Measurements from ENCODE around the gene PHLPP2.
A peak's percentile ranks its signal among the peaks of the same experiment; 100 is the strongest.

The PHLPP2 gene

DNA sequence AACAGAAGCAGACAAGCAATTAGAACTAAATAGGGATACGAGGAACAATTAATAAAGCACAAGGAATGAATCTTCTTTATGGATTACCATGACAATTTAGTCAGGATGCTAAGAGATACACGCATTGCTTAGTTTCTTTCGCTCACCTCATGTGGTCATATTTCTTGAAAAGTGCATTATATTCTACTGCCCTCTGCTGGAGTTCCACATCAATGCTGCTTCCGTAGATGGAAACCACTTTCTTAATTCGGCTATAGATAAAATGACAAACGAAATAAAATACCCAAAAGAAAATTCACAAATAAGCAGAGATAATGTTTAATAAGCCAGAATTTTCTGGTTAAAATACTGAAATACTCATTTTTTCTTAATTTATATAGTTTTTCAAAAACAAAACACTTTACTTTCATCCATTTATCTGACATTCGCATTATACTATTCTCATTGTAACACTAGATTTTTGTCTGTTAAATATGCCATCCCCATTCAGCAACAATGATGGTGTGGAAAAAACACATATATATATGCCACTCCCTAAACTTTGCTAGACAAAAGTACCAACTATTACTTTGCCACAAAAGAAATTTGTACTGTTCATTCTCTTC, 22.0 kb upstream of the PHLPP2 start:
- Histone ChIP-seq H3K27me3 (ENCODE audit: control insufficient read depth in 1 of 2, insufficient read depth in 2 of 2, low read length in 2 of 2) (no peaks in the 10 kb centered on the region), H3K4me1 (ENCODE audit: control insufficient read depth in 1 of 2, insufficient read depth in 2 of 2, low read length in 2 of 2) (no peaks in the 10 kb centered on the region), H3K4me3 (ENCODE audit: low read depth in 1 of 2, low read length in 2 of 2) (no peak overlapping the region), H3K27ac (ENCODE audit: low read depth, low read length) (no peak overlapping the region), H3K9ac (ENCODE audit: low read depth in 1 of 2, low read length in 2 of 2) (no peak overlapping the region), H3K9me3 (ENCODE audit: control insufficient read depth in 1 of 2, low read length in 2 of 2) (no peaks in the 10 kb centered on the region), H3K36me3 (ENCODE audit: control insufficient read depth in 1 of 2, insufficient read depth in 2 of 2, low read length in 2 of 2) (peaks cover 31 to 70% of the 10 kb centered on the region in 2 donors)

DNA sequence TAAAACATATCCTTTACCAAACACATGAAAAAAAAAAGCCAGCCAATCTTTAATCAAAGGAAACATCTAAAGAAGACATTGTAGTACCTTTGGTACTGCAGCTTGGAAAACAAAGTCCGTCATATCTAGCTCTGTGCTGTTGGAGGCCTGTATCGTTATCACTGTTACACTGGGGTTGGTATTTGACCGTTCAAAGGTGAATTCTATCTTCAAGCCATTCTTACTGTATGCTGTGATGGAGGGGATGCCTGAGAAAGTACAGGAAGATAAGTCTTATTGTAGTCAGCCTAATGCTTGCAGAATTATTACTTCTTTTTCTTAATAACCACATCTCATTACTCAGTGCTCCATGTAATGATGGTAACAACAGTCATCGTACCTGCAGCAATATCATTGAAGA, 14.4 kb upstream of the PHLPP2 start:
- H3K36me3 ChIP-seq (ENCODE audit: control insufficient read depth in 1 of 2, insufficient read depth in 2 of 2, low read length in 2 of 2) = peaks cover 18 to 65% of the 10 kb centered on the region in 2 donors
- H3K9ac ChIP-seq (ENCODE audit: low read depth in 1 of 2, low read length in 2 of 2) = no peak overlapping the region

DNA sequence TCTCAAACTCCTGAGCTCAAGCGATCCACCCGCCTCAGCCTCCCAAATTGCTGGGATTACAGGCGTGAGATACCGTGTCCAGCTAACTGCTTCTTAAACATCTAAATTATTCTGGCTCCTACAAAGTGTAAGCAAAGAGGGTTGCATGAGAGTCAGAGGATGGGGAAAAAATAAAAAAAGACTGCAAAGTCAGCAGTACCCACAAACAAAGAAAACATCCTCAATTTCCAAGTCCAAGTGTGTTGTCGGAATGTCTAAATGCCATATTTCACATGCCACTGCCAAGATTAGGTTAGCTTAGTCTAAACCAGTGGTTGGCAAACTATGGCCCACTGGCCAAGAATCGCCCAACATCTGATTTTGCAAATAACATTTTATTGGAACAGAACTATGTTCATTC, 13.0 kb upstream of the PHLPP2 start:
- H3K36me3 ChIP-seq (ENCODE audit: control insufficient read depth in 1 of 2, insufficient read depth in 2 of 2, low read length in 2 of 2) = peaks cover 29 to 67% of the 10 kb centered on the region in 2 donors
- H3K9me3 ChIP-seq (ENCODE audit: control insufficient read depth in 1 of 2, low read length in 2 of 2) = no peaks in the 10 kb centered on the region
- peaks cover 3 to 11% of the 10 kb centered on the region in 2 donors for H3K4me1 ChIP-seq (ENCODE audit: control insufficient read depth in 1 of 2, insufficient read depth in 2 of 2, low read length in 2 of 2)
- no peak overlapping the region for H3K4me3 ChIP-seq (ENCODE audit: low read depth in 1 of 2, low read length in 2 of 2)
- H3K27me3 ChIP-seq (ENCODE audit: control insufficient read depth in 1 of 2, insufficient read depth in 2 of 2, low read length in 2 of 2) = no peaks in the 10 kb centered on the region
- no peak overlapping the region for H3K9ac ChIP-seq (ENCODE audit: low read depth in 1 of 2, low read length in 2 of 2)
- no peak overlapping the region for H3K27ac ChIP-seq (ENCODE audit: low read depth, low read length)

More for the DNA sequence above, 14.4 kb upstream of the PHLPP2 start:
- Histone ChIP-seq H3K4me3 (ENCODE audit: low read depth in 1 of 2, low read length in 2 of 2) (no peak overlapping the region), H3K9me3 (ENCODE audit: control insufficient read depth in 1 of 2, low read length in 2 of 2) (no peaks in the 10 kb centered on the region), H3K27ac (ENCODE audit: low read depth, low read length) (no peak overlapping the region), H3K27me3 (ENCODE audit: control insufficient read depth in 1 of 2, insufficient read depth in 2 of 2, low read length in 2 of 2) (no peaks in the 10 kb centered on the region), H3K4me1 (ENCODE audit: control insufficient read depth in 1 of 2, insufficient read depth in 2 of 2, low read length in 2 of 2) (peaks cover 3 to 11% of the 10 kb centered on the region in 2 donors)

DNA sequence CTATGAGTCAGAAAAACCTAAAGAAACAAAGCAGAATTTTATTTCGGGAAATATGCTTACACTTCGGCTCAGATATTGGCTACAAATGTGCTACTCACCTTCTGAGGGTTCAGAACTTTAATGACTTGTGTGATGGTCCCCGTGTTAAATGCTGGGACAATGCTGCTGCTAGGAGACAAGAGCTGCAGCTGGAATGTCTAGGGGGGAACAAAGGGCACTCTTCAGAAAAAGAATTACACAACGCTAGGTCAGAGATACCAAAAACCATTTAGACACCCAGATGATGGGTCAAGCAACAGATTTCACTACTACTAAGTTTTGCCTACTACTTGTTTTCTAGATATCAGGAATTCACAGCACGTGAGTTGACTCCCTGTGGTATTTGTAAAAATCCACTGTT, 10.0 kb upstream of the PHLPP2 start:
- Histone ChIP-seq H3K27ac (ENCODE audit: low read depth, low read length) (no peak overlapping the region), H3K4me3 (ENCODE audit: low read depth in 1 of 2, low read length in 2 of 2) (no peak overlapping the region), H3K36me3 (ENCODE audit: control insufficient read depth in 1 of 2, insufficient read depth in 2 of 2, low read length in 2 of 2) (peaks cover 31 to 78% of the 10 kb centered on the region in 2 donors)

DNA sequence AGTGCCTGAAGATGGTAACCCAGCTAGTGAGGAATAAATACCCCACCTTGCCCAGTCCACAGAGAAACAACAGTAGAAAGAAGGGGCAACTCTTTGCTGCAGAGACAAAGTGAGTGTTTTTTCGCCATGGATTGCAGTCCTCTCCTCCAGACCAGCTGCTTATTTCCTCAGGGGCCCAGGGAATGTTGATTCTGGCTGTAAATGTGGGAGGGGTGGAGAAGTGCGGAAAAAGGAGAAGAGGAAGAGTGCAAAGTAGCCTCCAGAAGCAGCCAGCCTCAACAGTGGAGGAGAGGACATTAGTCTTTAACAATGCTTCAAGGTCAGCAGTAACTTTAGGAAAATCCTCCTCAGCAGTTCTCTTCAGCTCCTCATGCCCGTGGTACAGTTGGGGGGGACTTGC, 8.1 kb upstream of the PHLPP2 start:
- no peak overlapping the region for H3K9ac ChIP-seq (ENCODE audit: low read depth in 1 of 2, low read length in 2 of 2)
- H3K27me3 ChIP-seq (ENCODE audit: control insufficient read depth in 1 of 2, insufficient read depth in 2 of 2, low read length in 2 of 2) = no peaks in the 10 kb centered on the region
- H3K4me3 ChIP-seq (ENCODE audit: low read depth in 1 of 2, low read length in 2 of 2) = no peak overlapping the region
- no peak overlapping the region for H3K27ac ChIP-seq (ENCODE audit: low read depth, low read length)
- H3K4me1 ChIP-seq (ENCODE audit: control insufficient read depth in 1 of 2, insufficient read depth in 2 of 2, low read length in 2 of 2) = peaks cover 6% of the 10 kb centered on the region in 2 donors
- peaks cover 20 to 63% of the 10 kb centered on the region in 2 donors for H3K36me3 ChIP-seq (ENCODE audit: control insufficient read depth in 1 of 2, insufficient read depth in 2 of 2, low read length in 2 of 2)
- no peaks in the 10 kb centered on the region for H3K9me3 ChIP-seq (ENCODE audit: control insufficient read depth in 1 of 2, low read length in 2 of 2)

More for the DNA sequence above, 10.0 kb upstream of the PHLPP2 start:
- no peak overlapping the region for H3K9ac ChIP-seq (ENCODE audit: low read depth in 1 of 2, low read length in 2 of 2)
- no peaks in the 10 kb centered on the region for H3K9me3 ChIP-seq (ENCODE audit: control insufficient read depth in 1 of 2, low read length in 2 of 2)
- peaks cover 3 to 11% of the 10 kb centered on the region in 2 donors for H3K4me1 ChIP-seq (ENCODE audit: control insufficient read depth in 1 of 2, insufficient read depth in 2 of 2, low read length in 2 of 2)
- H3K27me3 ChIP-seq (ENCODE audit: control insufficient read depth in 1 of 2, insufficient read depth in 2 of 2, low read length in 2 of 2) = no peaks in the 10 kb centered on the region

DNA sequence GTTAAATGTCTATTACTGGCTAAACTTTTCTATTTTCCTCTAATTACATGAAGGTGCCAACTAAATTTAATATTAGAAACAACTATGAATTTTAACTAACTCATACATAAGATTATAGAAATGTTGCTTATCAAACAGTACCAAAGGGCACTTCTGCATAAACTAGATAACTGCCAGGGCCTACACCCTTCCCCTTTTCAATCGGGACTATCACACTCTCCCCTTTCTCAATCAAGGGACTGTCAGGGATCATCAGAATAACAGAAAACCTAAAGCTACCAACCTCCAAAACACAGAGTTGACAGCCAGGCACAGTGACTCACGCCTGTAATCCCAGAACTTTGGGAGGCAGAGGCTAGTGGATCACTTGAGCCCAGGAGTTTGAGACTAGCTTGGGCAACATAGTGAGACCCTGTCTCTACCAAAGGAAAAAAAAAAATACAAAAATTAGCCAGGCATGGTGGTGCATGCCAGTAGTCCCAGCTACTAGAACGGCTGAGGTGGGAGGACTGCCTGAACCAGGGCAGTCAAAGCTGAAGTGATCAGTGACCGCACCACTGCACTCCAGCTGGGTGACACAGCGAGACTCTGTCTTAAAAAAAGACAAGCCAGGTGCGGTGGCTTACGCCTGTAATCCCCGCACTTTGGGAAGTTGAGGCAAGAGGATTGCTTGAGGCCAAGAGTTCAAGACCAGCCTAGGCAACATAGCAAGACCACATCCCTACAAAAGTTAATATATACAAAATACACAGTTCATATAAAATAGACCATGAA, 3.2 kb upstream of the PHLPP2 start:
- Histone ChIP-seq H3K4me3 (ENCODE audit: low read depth in 1 of 2, low read length in 2 of 2) (no peak overlapping the region), H3K27ac (ENCODE audit: low read depth, low read length) (no peak overlapping the region), H3K9me3 (ENCODE audit: control insufficient read depth in 1 of 2, low read length in 2 of 2) (no peaks in the 10 kb centered on the region), H3K27me3 (ENCODE audit: control insufficient read depth in 1 of 2, insufficient read depth in 2 of 2, low read length in 2 of 2) (no peaks in the 10 kb centered on the region), H3K9ac (ENCODE audit: low read depth in 1 of 2, low read length in 2 of 2) (no peak overlapping the region), H3K4me1 (ENCODE audit: control insufficient read depth in 1 of 2, insufficient read depth in 2 of 2, low read length in 2 of 2) (peaks cover 27 to 28% of the 10 kb centered on the region in 2 donors), H3K36me3 (ENCODE audit: control insufficient read depth in 1 of 2, insufficient read depth in 2 of 2, low read length in 2 of 2) (peaks cover 10 to 28% of the 10 kb centered on the region in 2 donors)

DNA sequence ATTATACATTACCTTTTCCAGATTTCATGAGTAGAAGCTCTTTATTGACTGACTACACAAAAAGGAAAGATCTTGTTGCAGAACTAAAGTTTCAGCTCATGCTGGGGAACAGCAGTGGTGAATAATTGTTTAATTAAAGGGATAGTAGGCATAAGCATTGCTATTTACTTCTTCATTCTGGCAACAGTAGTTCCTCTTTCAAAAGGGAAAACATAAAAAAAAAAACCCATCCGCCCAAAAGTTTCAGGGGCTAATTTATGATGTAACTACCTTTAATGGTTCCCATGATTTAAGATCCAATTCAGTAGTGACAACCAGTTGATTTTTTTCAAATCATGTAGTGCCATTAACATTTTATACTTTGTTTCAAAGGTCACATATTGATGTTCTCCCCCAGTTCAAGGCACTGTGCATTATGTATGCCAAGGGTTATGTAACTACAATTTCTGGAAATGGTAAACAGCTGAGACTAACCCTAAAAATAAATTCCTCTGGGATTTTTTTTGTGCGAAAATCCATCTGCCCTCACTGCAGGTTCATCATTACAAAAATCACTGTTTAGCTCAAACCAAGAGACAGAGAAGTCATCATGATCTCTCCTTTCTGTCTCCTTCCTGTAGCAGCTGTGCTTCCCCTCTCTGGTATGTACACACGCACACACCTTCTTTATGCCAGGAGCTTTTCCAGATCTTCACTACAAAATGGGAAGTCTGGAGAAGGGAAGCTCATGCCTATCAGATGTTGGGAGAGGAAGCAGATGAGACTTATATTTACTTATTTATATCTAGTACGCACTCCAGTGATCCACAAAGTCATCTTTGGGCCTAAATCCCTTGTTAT, 2.2 kb upstream of the PHLPP2 start:
- Histone ChIP-seq H3K27ac (ENCODE audit: low read depth, low read length) (no peak overlapping the region), H3K9ac (ENCODE audit: low read depth in 1 of 2, low read length in 2 of 2) (no peak overlapping the region), H3K36me3 (ENCODE audit: control insufficient read depth in 1 of 2, insufficient read depth in 2 of 2, low read length in 2 of 2) (peaks cover 3 to 17% of the 10 kb centered on the region in 2 donors), H3K4me3 (ENCODE audit: low read depth in 1 of 2, low read length in 2 of 2) (no peak overlapping the region), H3K27me3 (ENCODE audit: control insufficient read depth in 1 of 2, insufficient read depth in 2 of 2, low read length in 2 of 2) (no peaks in the 10 kb centered on the region), H3K9me3 (ENCODE audit: control insufficient read depth in 1 of 2, low read length in 2 of 2) (no peaks in the 10 kb centered on the region), H3K4me1 (ENCODE audit: control insufficient read depth in 1 of 2, insufficient read depth in 2 of 2, low read length in 2 of 2) (peaks cover 27 to 32% of the 10 kb centered on the region in 2 donors)

DNA sequence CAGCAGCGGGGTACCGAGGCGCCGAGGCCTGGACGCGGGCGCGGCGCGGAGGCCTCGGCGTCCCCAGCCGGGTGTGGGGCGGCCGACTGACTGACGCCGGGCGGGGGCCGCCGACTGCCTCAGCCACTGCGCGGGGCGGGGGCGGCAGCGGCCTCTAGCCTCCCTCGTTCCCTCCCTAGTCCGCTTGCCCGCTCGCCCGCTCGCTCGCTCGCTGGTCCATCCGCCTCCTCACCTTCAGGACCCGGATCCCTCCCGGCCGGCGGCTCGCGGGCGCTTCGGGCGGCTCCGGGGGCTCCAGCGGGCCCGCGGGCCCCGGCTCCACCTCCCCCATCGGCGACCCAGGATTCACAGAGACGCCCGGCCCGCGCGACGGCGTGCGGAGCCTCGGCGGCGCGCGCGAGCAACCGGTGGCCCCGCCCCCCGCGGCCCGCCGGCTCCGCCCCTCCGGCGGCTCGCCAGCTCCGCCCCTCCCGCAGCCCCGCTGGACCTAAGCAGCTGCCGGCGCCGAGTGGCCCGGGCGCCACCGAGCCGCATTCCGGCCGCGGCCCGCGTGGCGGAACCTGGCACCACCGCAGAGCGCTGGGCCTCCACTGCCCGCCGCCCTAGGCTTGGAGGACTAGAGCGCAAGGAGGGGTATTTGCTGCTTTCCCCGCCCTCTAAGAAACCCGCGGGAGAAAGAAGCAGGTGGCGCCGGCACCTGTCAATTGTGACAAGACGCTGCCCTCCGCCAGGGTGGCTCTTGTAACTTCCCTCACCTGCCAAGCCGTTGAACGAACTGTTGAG, 773 bp downstream of the PHLPP2 start:
- peak overlapping the region; percentile 80 to 86 for H3K4me3 ChIP-seq (ENCODE audit: low read depth in 1 of 2, low read length in 2 of 2)
- H3K27ac ChIP-seq (ENCODE audit: low read depth, low read length) = peak overlapping the region; percentile 75
- H3K4me1 ChIP-seq (ENCODE audit: control insufficient read depth in 1 of 2, insufficient read depth in 2 of 2, low read length in 2 of 2) = peaks cover 27 to 32% of the 10 kb centered on the region in 2 donors

DNA sequence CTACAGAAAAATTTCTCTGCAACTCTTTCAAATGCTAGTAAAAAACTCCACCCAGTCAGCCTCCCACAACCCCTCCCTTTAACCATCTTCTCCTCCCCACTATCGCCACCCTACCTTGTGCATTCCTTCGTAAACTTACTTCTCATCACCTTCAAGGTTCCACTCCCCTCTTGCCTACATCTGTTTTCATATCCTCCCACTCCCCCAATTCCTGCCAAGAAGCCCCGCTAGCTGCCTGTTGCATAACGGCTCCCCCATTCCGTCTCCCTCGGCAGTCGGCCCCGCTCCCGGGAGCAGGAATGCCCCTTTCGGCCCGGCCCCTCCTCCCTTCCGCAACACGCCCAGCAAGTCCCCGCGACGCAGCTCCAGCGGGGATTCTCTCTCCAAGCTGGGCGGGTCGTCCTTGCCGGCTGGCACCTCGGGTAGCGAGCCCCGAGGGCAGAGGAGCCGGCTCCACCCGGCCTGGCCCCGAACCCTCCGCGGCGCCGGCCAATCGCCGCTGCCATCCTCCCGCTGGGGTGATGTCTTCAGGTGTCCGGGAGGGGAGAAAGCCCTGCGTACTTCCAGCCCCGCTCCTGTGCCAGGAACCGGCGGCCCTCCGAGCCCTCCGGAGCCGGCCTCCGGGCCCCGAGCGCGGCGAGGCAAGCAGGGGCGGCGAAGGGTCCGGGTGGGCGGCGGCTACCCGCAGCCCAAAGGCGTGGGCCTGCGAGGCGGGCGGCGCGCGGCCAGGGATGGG, 1.5 kb downstream of the PHLPP2 start:
- H3K27ac ChIP-seq (ENCODE audit: low read depth, low read length) = peak overlapping the region; percentile 75
- peak overlapping the region; percentile 36 to 51 for H3K9ac ChIP-seq (ENCODE audit: low read depth in 1 of 2, low read length in 2 of 2)
- H3K4me3 ChIP-seq (ENCODE audit: low read depth in 1 of 2, low read length in 2 of 2) = peak overlapping the region; percentile 80 to 86
- no peaks in the 10 kb centered on the region for H3K9me3 ChIP-seq (ENCODE audit: control insufficient read depth in 1 of 2, low read length in 2 of 2)
- peaks cover 24 to 30% of the 10 kb centered on the region in 2 donors for H3K4me1 ChIP-seq (ENCODE audit: control insufficient read depth in 1 of 2, insufficient read depth in 2 of 2, low read length in 2 of 2)
- H3K27me3 ChIP-seq (ENCODE audit: control insufficient read depth in 1 of 2, insufficient read depth in 2 of 2, low read length in 2 of 2) = no peaks in the 10 kb centered on the region
- H3K36me3 ChIP-seq (ENCODE audit: control insufficient read depth in 1 of 2, insufficient read depth in 2 of 2, low read length in 2 of 2) = no peaks in the 10 kb centered on the region

More for the DNA sequence above, 773 bp downstream of the PHLPP2 start:
- no peaks in the 10 kb centered on the region for H3K36me3 ChIP-seq (ENCODE audit: control insufficient read depth in 1 of 2, insufficient read depth in 2 of 2, low read length in 2 of 2)
- H3K27me3 ChIP-seq (ENCODE audit: control insufficient read depth in 1 of 2, insufficient read depth in 2 of 2, low read length in 2 of 2) = no peaks in the 10 kb centered on the region
- H3K9ac ChIP-seq (ENCODE audit: low read depth in 1 of 2, low read length in 2 of 2) = peak overlapping the region; percentile 42 to 64
- H3K9me3 ChIP-seq (ENCODE audit: control insufficient read depth in 1 of 2, low read length in 2 of 2) = no peaks in the 10 kb centered on the region
